GM18508 (cell line): ENCODE results near the gene NRCAM.

Experiments
- ATAC-seq: cut with Tn5 transposase; IDR thresholded peaks from one replicate; pipeline ENCODE4 v1.9.1; 2021; ENCODE audit warnings: moderate number of reproducible peaks; ENCODE audit not compliant: insufficient read depth, unreplicated experiment

Gene NRCAM

GRCh38 chr7:108181073-108181985, 274.9 kb downstream of the NRCAM start:
- ATAC-seq = no peak

GRCh38 chr7:108178398-108178797, 277.8 kb downstream of the NRCAM start:
- ATAC-seq = no peak

- ATAC-seq = no peak
These were observed 285.1 kb downstream of the NRCAM start for GRCh38 chr7:108171164-108171563.

- ATAC-seq = no peak
These were observed 286.0 kb downstream of the NRCAM start for GRCh38 chr7:108170251-108170650.

GRCh38 chr7:108167460-108167859, 288.8 kb downstream of the NRCAM start:
- no peak for ATAC-seq

GRCh38 chr7:108166687-108167086, 289.5 kb downstream of the NRCAM start:
- no peak for ATAC-seq

- no peak for ATAC-seq
These were observed 290.5 kb downstream of the NRCAM start for GRCh38 chr7:108165723-108166122.

GRCh38 chr7:108164946-108165345, 291.3 kb downstream of the NRCAM start:
- ATAC-seq = no peak

GRCh38 chr7:108164342-108164741, 291.9 kb downstream of the NRCAM start:
- ATAC-seq = no peak

- no peak for ATAC-seq
These were observed 297.5 kb downstream of the NRCAM start for GRCh38 chr7:108158776-108159175.

GRCh38 chr7:108157606-108158335, 298.5 kb downstream of the NRCAM start:
- no peak for ATAC-seq

- ATAC-seq = no peak
These were observed 299.2 kb downstream of the NRCAM start for GRCh38 chr7:108156897-108157605.

- ATAC-seq = no peak
These were observed 304.0 kb downstream of the NRCAM start for GRCh38 chr7:108152198-108152597.

- ATAC-seq = no peak
These were observed 306.3 kb downstream of the NRCAM start for GRCh38 chr7:108149908-108150307.

GRCh38 chr7:108149119-108149518, 307.1 kb downstream of the NRCAM start:
- no peak for ATAC-seq

GRCh38 chr7:108147031-108147563, 309.1 kb downstream of the NRCAM start:
- ATAC-seq = no peak

- no peak for ATAC-seq
These were observed 310.0 kb downstream of the NRCAM start for GRCh38 chr7:108146070-108146842.

GRCh38 chr7:108145401-108145800, 310.8 kb downstream of the NRCAM start:
- no peak for ATAC-seq

GRCh38 chr7:108144931-108145330, 311.3 kb downstream of the NRCAM start:
- ATAC-seq = no peak
